Panc1 (cell line): ENCODE results near the gene OBI1.

Source experiments
- CTCF ChIP-seq: fragments of 450-650 bp; IDR thresholded peaks from 2 replicates; pipeline ENCODE4 v1.5.1; 2017; ENCODE audit warnings: mild to moderate bottlenecking
- POLR2AphosphoS5 ChIP-seq: IDR thresholded peaks from 2 replicates; pipeline ENCODE4 v1.6.1; 2012; ENCODE audit warnings: mild to moderate bottlenecking, low read depth, low read length, moderate library complexity

- no peak for TF ChIP-seq POLR2AphosphoS5
- TF ChIP-seq CTCF: no peak
Observed at GRCh38 chr13:78598116-78598781, 60.7 kb downstream of the OBI1 start.
